Nucleus accumbens (tissue), 56 donors: ENCODE measurements around the gene CCM2.
A peak's percentile ranks its signal among the peaks of the same experiment; 100 is the strongest.
"Not testable (repeated sequence)": the region's sequence is repeated elsewhere in the genome, so short reads cannot be mapped to it uniquely, and the experiment has no call there.

Source experiments
- DNase-seq, 56 donors: peaks; one replicate each; lab custom pipeline; 2025; lab: John Stamatoyannopoulos, UW

The CCM2 gene

GRCh38 chr7:44979481-44980392 lies 20.3 kb upstream of the CCM2 start:
- no peak for DNase-seq

DNA sequence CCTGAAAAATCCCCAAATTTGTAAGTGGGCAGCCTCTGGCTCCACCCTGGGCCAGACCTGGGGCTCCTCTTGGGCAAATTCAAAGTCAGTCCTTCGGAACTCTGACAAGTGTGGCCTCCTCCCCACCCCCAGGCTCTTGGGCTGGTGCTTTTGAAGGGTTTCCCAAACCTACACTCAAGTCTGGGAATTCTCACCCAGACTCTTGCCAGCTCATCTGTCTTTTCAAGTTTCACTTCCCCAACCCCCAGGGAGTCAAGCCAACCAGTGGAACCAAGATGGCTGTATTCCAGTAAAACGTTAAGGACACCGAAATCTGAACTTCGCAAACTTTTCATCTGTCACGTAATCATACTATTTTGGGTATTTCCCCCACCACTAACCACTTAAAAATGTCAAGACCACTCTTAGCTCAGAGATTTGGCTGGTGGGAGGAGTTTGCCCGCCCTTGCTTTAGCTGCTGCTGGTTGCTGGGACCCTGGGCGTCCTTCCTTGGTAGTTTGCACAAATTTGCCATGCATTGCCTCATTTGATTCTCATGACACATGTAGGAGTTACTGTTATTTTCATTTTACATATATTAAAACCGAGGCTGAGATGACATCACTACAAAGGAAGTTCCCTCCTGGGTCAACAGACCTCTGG lies 19.5 kb upstream of the CCM2 start:
- peak in 6 of 56 donors; percentile 10 to 32 (median 24) for DNase-seq

DNA sequence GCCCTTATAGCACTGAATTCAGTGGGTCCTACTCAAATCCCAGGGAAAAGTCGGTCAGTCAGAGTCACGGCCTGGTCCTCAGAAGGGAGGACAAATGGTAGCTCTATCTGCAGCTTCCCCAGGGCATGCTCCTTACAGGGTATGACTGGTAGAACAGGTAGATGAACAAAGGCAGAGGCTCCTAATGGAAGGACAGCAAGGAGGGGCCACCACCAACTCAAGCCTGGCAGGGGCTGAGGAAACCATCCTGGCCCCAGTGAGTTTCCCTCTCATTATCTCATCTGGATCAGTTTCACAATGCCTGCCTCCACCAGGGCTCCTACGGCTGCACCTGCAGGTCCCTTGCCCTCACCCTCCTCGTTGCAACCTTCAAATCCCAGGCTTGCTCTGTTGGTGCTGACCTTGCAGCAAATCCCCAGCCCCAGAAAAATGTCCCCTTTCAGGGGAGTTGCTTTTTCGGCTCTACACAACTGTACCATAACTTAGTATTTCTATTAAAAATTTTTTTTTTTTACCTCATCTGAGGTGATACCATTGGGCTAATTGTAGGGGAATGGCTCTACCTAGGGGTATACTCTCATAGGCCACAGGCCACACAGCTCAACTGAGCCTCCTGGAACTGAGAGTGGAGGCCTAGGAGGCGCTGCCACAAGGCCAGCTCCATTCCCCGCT lies 18.8 kb upstream of the CCM2 start:
- no peak for DNase-seq

GRCh38 chr7:44982535-44982923 lies 17.5 kb upstream of the CCM2 start:
- no peak for DNase-seq

GRCh38 chr7:44982970-44983369 lies 17.0 kb upstream of the CCM2 start:
- no peak for DNase-seq

- no peak for DNase-seq
Measured at GRCh38 chr7:44983742-44984477, 16.1 kb upstream of the CCM2 start.

DNA sequence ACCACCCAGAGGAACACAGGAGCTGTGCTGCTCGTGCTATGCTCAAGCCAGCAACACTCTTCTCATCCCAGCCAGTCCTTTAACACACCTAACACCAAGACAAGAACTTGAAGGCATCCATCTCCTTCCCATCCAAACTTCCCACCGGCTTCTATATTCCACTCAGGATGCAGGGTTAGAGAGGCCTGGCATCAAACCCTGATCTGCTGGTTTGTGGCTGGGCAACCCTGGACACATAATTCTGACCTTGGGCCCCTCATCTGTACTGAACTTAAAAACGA lies 15.6 kb upstream of the CCM2 start:
- DNase-seq: no peak

DNA sequence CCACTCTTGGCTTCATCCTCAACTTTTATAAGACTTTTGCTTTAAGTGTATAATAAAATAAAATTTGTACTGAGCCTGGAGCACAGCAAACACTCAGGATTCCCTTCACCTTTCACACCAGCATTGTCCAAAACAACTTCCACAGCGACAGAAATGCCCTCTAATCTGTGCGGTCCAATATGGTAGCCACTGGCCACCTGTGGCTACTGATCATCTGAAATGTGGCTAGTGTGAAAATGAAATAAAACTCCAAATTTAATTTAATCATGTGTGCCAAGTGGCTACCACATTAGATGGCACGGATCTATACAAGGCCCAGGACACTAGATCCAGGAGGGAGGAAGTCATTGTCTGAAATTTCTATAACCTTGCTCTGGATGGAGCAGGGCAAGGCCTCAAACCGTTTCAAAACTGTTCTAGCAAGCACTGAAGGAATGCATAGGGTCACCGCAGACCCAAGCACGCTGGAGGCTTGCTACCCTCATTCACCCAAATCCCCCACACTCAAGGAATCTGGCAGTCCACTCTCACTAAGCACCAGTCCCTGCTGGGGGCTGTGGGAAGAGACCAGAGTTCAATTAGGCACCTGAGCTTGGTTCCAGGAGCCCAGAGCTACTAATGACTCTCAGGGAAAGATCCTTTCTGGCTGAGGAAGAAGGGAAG lies 14.8 kb upstream of the CCM2 start:
- no peak for DNase-seq

DNA sequence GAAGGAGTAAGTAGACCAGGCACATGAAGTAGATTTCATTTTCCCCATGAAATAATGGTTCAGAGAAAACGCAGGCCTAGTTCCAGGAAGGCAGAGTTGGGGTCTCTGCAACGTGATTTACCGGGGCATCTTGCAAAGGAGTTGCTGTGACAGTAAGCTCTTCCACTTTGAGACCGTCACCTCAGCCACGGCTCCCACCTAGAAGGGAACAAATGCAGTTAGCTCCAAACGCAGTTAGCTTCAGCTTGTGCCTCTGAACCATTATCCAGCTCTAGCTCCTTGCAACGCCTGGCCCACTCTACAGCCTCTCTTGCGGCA lies 14.1 kb upstream of the CCM2 start:
- peak in 1 of 56 donors; percentile 47 for DNase-seq

- DNase-seq: peak; percentile 46 to 95 (median 82)
Measured at GRCh38 chr7:44986218-44987053, 13.6 kb upstream of the CCM2 start.

DNA sequence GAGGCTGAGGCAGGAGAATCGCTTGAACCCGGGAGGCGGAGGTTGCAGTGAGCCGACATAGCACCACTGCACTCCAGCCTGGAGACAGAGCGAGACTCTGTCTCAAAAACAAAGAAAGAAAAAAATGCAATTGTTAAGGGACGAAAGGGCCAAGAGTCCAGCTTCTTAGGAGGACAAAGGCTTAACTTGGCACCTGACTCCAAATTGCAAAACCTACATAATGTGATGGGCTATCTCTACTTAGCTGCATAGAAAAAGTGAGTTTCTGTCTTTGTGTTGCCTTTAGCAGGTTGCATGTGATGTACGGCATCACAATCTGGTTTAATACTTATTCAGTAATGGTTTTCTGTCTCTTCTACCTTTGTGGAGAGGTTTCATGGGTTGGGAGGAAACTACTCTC lies 12.5 kb upstream of the CCM2 start:
- no peak for DNase-seq

GRCh38 chr7:44987996-44988395 lies 12.0 kb upstream of the CCM2 start:
- no peak for DNase-seq

GRCh38 chr7:44988701-44989100 lies 11.3 kb upstream of the CCM2 start:
- DNase-seq: peak in 3 of 56 donors; percentile 8 to 11 (median 10)

GRCh38 chr7:44989132-44989531 lies 10.9 kb upstream of the CCM2 start:
- no peak for DNase-seq

DNA sequence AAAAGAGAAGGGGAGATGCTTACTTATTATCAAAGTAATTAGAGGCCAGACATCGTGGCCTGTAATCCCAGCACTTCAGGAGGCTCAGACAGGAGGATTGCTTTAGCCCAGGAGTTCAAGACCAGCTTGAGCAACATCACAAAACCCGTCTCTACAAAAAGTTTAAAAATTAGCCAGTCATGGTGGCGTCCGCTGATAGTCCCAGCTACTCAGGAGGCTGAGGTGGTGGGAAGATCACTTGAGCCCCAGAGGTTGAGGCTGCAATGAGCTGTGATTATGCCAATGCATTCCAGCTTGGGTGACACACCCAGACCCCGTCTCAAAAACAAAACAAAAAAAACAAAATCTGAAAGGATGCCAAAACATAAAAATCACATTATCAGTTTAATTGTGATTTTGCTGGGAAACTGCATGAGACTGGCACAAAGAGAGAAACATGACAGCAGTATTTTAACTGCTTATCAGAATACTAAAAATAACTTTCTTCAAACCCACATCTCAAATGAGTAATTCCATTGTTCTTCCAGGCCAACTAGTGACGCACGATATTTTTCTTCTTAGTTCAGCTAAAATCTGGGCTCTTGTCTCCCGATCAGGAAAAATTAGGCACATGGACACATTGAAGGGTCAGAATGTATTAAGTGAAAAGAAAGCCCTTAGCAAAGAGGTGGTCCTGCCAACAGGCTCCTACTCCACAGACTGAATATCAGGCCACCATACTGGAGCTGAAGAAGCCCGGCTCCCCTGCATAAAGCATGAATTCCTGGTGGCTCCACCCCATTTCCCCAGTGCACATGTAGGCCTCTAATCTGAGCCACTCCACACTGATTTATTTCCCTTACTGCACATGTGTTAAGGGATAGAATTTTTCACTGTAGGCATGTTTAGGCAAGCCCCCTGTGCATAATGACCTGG lies 9.6 kb upstream of the CCM2 start:
- peak in 12 of 56 donors; percentile 9 to 46 (median 24) for DNase-seq

GRCh38 chr7:44992004-44992795 lies 7.8 kb upstream of the CCM2 start:
- not testable (repeated sequence) for DNase-seq

GRCh38 chr7:44994877-44995554 lies 5.0 kb upstream of the CCM2 start:
- DNase-seq: no peak
